Epithelial cell of proximal tubule (primary cell): Measurements from ENCODE around the gene BUB1B. TPM values are rescaled to one million over a fixed set of nuclear protein-coding genes. Genes with fewer than 3 reads are reported as not detected.

Experiments used
- DNase-seq: peaks from one replicate; pipeline ENCODE4 v3.0.0-alpha.2; 2011; ENCODE audit warnings: low read depth
- H3K4me3 ChIP-seq: 2 replicates; pipeline ENCODE4 v1.5.1; 2011; ENCODE audit warnings: low read depth, mild to moderate bottlenecking, low read length
- CTCF ChIP-seq: conservative IDR thresholded peaks from 2 replicates; pipeline ENCODE4 v1.5.1; 2012; ENCODE audit warnings: low read depth, mild to moderate bottlenecking, low read length
- total RNA-seq: library from RNA; depleted of rRNA; stranded (reverse); fragments of >200 nt; gene quantifications from 2 replicates; pipeline ENCODE4 v1.2.3, GENCODE V29; 2015

BUB1B gene
- total RNA-seq, 1 donor from 2014 or later: 86.4 TPM

- DNase-seq: no peak
- no peak overlapping the region for H3K4me3 ChIP-seq
- no peak for TF ChIP-seq CTCF
Observed at GRCh38 chr15:40229316-40229715, 68.4 kb downstream of the BUB1B start.

- no peak overlapping the region for H3K4me3 ChIP-seq
- TF ChIP-seq CTCF: no peak
- DNase-seq: no peak
Observed at GRCh38 chr15:40229956-40230355, 69.1 kb downstream of the BUB1B start.

- TF ChIP-seq CTCF: no peak
- no peak overlapping the region for H3K4me3 ChIP-seq
- DNase-seq: no peak
Observed at GRCh38 chr15:40232625-40233070, 71.8 kb downstream of the BUB1B start.

GRCh38 chr15:40233727-40234577 is 73.1 kb downstream of the BUB1B start:
- H3K4me3 ChIP-seq: no peak overlapping the region
- DNase-seq: no peak
- no peak for TF ChIP-seq CTCF

- TF ChIP-seq CTCF: no peak
- DNase-seq: no peak
- no peak overlapping the region for H3K4me3 ChIP-seq
Observed at GRCh38 chr15:40234783-40235182, 73.9 kb downstream of the BUB1B start.

- no peak for DNase-seq
- H3K4me3 ChIP-seq: no peak overlapping the region
- no peak for TF ChIP-seq CTCF
Observed at GRCh38 chr15:40235201-40235885, 74.5 kb downstream of the BUB1B start.
